HS-5 (cell line): ENCODE results near the gene FNIP2.
A peak's percentile ranks its signal among the peaks of the same experiment; 100 is the strongest.
"Not testable (repeated sequence)": the region's sequence is repeated elsewhere in the genome, so short reads cannot be mapped to it uniquely, and the experiment has no call there.

Experiments used
- DNase-seq: peaks from one replicate; pipeline ENCODE4 v3.0.0-alpha.2; 2012; ENCODE audit warnings: low read depth

Gene FNIP2

GRCh38 chr4:158913766-158914165, 144.9 kb downstream of the FNIP2 start:
- no peak for DNase-seq

DNA sequence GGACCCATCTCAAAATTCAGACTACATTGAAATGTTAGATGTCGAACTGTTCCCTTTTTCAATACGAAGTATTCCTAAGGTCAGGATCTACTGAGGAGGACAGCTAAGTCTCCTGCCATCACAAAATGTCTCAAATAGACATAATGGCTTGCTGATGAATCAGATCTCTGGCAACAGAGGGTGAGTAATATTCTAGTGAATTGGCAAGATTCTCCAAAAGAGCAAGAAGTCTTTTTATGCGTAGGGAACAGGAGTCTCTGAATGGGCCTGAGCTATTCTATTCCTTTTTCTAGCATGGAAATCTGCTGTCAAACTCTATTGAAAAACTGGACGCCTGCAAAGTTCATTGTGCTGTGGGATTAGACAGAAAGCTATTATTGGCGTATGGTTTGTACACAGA, 145.4 kb downstream of the FNIP2 start:
- DNase-seq, result peak; percentile 68

- DNase-seq, result no peak
Observed at GRCh38 chr4:158915683-158916241, 146.9 kb downstream of the FNIP2 start.

- not testable (repeated sequence) for DNase-seq
Observed at GRCh38 chr4:158920452-158920996, 151.7 kb downstream of the FNIP2 start.

GRCh38 chr4:158927774-158928173, 158.9 kb downstream of the FNIP2 start:
- DNase-seq, result not testable (repeated sequence)

GRCh38 chr4:158929939-158930638, 161.3 kb downstream of the FNIP2 start:
- no peak for DNase-seq

DNA sequence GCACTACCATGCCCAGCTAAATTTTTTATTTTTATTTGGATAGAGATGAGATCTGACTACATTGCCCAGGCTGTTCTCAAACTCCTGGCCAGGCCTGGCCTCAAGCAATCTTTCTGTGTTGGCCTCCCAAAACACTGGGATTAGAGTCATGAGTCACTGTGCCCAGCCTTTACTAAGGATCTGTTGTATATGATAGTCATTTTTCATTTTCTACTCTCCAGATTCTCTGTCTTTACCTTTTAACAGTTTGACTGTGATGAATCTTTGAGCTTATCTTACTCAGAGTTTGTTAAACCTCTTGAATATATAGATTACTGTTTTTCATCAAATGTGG, 161.8 kb downstream of the FNIP2 start:
- DNase-seq, result no peak

DNA sequence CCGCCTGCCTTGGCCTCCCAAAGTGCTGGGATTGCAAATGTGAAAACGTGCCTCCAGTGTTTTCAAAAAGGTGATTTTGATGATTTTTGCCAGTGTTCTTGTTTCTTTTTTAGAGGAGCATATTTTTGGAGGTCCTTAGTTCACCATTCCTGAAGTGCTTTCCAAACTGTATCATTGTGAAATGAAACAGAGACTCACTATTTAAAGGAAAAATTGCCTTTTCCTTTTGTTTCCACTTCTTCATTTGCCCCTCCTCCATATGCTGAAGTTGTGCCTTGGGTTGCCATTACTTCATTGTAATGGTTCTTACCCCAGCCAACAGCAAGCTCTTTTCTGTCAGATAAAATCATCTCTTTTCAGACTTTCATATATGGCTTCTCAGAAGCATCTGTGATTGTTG, 164.4 kb downstream of the FNIP2 start:
- no peak for DNase-seq

DNA sequence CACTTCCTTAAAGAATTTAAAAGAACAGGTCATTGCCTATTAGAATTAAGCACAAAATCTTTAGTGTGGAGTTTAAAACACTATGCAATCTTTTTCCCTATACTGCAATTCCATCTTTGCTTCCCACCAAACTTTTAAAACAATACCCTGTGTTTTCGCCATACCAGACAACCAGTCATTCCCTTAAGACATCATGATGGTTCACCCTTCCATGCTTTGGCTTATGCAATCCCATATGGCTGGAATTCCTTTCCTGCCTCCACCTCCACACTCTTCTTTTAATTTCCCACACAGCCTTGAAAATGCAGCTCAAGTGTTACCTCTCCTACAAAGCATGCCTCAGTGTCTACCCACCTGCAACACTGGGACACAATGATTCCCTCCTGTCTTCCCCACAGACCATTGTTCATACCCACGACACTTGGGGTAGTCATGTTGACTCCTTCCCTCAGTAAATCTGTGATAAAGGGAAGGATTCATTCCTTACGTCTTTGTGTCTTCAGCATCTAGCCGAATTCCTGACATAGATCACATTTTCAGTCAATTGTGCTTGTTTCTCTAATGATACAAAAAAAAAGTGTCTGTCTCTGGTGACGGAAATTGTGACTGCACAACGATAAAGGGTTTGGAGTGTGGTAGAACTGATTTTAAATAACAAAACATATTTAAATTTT, 166.3 kb downstream of the FNIP2 start:
- peak; percentile 11 for DNase-seq

- DNase-seq, result peak; percentile 31
Observed at GRCh38 chr4:158936238-158936637, 167.4 kb downstream of the FNIP2 start.

- no peak for DNase-seq
Observed at GRCh38 chr4:158938220-158939044, 169.6 kb downstream of the FNIP2 start.

DNA sequence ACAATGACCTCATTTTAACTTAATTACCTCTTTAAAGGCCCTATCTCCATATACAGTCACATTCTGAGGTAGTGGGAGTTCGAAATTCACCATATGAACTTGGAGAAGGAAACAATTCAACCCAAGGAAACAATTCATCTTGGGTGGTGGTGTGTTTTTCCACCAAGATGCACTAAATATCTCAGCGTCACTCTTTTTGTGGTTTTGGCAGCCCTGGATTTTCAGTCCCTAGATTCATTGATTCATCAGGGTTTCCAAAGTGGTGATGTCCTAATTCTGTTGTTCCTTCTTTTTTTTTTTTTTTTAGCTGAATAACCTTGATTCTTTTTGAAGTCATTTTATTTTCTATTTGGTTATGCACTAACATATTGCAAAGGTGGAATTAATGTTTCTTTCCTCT, 171.4 kb downstream of the FNIP2 start:
- DNase-seq, result no peak

- DNase-seq, result no peak
Observed at GRCh38 chr4:158941321-158941720, 172.5 kb downstream of the FNIP2 start.

DNA sequence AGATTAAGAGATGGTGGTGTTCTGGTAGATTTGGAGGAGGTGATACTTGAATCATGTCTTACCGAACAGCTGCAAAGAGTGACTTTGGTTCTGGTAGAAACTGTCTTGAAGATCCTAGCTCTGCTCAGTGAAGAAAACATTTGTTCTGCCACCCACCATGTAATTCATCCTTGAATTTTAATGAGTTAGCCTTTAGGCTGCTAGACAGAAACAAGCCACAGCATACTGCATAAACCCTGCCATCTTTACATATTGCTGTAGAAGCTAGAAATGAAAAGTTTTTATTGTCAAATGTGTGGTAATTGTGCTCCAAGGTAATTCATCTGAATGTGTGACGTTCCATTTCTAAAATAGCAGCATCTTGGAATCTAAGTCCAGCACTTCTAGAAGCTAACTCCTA, 173.1 kb downstream of the FNIP2 start:
- no peak for DNase-seq

DNA sequence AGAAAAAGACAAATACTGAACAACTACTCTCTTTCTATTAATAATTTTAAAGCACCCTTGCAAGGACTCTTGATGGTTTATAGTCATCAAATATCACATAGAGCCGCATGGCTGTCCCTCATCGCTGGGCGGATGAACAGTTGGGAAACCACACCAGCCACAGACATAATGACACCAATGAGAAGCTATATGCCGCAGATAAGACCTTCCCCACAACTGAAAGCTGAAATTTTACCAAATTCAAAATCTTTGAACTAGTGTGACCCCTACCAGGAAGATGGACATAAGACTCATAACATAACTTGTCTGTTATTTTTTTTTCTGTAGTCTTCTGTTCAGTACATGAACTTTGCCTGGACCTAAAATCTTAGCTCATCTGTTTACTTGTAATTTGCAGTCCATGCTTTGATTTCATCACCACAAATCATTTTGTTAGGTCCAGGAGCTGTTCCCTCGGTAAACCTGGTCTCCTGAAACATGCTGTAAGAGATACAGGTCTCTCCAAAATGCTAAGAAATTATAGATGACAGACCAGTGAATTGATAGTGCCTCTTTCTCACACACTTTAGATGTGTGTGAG, 176.8 kb downstream of the FNIP2 start:
- no peak for DNase-seq

- DNase-seq, result no peak
Observed at GRCh38 chr4:158946825-158947224, 178.0 kb downstream of the FNIP2 start.

DNA sequence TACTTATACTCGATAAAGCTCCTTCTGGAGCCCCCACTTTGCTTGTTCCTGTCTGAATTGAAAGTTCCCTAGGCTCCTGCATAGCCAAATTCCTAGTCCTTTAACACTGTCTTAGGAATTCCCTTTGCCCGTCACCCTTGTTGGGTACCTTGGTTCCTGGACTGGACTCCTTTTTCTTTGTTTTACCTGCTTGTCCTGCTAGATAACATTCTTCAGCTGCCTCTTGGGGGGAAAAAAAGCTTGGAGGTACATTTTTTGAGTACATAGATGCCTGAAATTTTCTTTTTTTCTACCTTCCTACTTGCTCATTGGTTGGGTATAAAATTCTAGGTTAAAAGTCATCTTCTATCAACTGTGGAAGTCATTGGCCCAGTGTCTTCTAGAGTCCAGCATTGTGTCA, 179.2 kb downstream of the FNIP2 start:
- no peak for DNase-seq

DNA sequence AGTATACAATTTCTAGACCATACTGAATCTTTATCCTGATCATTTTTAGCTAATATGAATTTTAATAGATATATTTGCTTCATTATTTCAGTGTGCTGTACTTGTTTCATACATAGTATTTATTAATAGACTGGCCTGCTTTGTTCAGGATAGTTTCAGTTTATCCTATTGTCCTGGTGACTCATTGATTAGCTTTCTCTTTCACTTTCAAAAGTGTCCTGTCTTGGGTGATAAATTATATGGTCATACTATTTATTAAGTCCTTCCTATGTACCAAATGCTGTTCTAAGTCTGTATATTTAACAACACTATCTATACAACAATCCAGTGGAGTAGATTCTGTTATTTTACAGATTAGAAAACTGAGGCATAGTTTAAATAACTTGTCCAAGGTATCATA, 180.3 kb downstream of the FNIP2 start:
- DNase-seq, result no peak

DNA sequence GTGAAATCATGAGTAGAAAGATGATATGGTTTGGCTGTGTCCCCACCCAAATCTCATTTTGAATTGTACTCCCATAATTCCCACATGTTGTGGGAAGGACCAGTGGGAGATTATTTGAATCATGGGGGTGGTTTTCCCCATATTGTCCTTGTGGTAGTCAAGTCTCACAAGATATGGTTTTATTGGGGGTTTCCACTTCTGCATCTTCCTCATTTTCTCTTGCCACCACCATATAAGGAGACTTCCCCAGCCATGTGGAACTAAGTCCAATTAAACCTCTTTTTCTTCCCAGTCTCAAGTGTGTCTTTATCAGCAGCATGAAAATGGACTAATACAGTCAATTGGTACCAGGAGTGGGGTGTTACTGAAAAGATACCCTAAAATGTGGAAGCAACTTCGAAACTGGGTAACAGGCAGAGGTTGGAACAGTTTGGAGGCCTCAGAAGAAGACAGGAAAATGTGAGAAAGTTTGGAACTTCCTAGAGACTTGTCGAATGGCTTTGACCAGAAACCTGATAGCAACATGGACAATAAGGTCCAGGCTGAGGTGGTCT, 183.5 kb downstream of the FNIP2 start:
- not testable (repeated sequence) for DNase-seq

DNA sequence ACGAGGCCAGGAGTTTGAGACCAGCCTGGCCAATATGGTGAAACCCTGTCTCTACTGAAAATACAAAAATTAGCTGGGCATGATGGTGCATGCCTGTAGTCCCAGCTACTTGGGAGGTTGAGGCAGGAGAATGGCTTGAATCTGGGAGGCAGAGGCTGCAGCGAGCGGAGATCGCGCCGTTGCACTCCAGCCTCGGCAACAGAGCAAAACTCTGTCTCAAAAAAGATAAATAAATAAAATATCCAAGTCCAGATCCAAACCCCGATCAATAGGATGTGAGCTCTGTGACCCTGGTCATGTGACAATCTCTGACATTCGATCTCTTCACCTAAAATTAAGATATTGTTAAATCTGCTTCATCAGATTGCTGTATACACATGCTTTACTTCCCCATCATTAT, 187.5 kb downstream of the FNIP2 start:
- not testable (repeated sequence) for DNase-seq

- not testable (repeated sequence) for DNase-seq
Observed at GRCh38 chr4:158956918-158957317, 188.1 kb downstream of the FNIP2 start.
